HG02588 (cell line): Measurements from ENCODE around the gene UGT8.

Experiments
- ATAC-seq: cut with Tn5 transposase; IDR thresholded peaks from one replicate; pipeline ENCODE4 v1.9.1; 2021; ENCODE audit warnings: mild to moderate bottlenecking, moderate library complexity; ENCODE audit not compliant: unreplicated experiment

The UGT8 gene

DNA sequence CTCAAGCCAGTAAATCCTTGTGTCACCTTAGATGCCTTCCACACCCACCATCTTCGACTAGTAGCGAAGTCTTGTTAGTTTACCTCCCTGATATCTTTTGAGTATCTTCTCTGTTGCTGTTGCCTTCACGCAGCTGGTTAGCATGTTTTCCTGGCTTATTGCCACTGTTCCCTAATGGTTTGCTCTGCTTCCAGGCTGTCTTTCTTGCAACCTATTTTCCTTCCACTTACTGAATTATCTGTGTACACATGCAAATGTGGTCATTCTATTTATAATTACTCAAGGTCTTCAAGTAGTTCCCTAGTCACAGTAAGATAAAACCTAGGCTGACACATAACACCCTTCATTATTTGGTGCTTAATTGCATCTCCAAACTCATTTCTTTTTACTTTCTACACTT is 89.5 kb downstream of the UGT8 start:
- ATAC-seq: no peak

DNA sequence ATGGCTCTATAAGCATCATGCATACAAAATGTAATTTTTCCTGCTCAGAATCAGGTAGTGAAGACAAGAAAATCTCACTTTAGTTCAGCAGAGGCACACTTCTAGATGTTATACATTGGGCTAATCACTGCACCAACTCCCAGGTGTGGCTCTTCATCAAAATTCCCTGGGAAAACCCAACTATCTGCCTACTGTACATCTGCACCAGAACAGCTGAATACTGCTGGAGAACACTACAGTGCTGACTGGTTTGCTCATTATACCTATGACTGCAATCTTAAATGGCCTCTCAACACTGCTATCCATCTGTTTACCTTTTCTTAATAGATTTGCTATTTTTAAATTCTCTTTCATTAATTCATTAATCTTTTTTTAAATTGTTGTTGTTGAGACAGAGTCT is 92.0 kb downstream of the UGT8 start:
- no peak for ATAC-seq

- ATAC-seq: peak; percentile 94
These were observed 93.3 kb downstream of the UGT8 start for GRCh38 chr4:114691865-114692264.

DNA sequence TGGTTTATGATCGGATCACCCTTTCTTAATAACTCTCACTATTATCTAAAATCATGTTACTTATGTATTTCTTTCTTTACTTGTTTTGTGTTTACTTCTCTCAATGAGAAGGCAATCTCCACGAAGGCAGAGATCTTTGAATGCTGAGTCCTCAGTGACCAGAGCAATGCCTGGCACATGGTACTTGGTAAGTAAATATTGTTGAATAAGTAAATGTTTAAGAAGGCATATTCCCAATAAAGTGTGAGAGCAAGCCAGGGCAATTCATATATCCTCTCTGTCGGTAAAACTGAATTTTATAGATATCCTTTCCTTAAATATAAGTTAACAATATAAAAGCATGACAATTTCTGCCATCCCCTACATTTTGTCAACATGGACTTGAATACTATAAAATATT is 94.4 kb downstream of the UGT8 start:
- no peak for ATAC-seq

- ATAC-seq: no peak
These were observed 96.2 kb downstream of the UGT8 start for GRCh38 chr4:114694770-114695169.

GRCh38 chr4:114698231-114698630 is 99.6 kb downstream of the UGT8 start:
- no peak for ATAC-seq

DNA sequence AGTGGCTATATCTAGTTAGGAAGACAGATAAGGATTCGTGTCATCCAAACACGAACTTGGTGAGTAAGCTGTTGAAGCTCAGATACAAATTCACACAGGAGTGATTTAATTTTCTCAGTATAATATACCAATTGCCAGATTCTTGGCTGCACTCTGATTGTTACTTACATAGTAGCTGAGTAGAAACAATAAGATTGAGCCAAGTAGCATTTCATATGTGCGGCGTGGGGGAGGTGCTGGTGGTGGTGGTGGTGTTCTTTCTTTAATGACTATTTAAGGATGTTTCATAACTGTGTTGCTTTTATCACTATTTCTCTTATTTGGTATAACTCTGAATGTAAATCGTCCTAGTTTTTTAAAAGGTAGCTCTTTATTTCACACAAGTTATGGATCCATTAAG is 102.9 kb downstream of the UGT8 start:
- no peak for ATAC-seq

- no peak for ATAC-seq
These were observed 118.8 kb downstream of the UGT8 start for GRCh38 chr4:114717432-114717831.

DNA sequence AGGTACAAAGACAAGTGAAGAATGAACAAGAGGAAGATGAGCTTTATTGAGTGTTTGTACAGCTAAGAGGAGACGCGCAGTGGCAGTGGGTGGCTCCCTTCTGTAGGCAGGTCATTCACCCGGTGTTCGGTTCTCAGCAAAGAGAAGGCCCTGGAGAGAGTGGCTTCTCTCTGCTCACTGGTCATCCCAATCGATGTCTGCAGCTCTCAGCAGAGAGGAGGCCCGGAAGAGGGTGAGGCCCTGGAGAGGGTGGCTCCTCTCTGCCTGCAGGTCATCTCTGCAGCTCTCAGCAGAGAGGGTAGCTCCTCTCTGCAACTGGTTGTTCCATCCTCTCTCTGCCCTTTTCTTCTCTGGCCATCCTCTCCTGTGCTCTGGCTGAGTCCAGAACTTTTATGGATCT is 126.5 kb downstream of the UGT8 start:
- no peak for ATAC-seq

DNA sequence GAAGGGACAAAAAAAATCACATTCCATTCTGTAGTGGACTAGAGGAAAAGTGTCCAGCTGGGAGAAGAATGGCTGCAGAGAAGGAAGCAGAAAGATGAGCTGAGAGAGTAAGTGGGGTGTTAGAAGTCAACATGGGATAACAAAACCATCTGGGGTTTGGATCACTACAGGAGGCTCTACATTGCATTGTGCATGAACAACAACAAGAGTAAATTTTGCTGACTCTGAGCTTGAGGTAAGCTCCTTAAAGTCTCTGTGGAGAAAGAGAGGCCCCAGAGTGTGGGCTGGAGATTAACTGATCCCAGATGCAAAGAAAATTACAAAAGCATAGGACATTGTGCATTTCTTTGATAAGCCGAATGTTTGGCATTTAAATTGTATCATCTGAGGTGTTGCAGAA is 128.9 kb downstream of the UGT8 start:
- ATAC-seq: no peak
